ENCODE measurements around the gene ITPRID1.

DNA sequence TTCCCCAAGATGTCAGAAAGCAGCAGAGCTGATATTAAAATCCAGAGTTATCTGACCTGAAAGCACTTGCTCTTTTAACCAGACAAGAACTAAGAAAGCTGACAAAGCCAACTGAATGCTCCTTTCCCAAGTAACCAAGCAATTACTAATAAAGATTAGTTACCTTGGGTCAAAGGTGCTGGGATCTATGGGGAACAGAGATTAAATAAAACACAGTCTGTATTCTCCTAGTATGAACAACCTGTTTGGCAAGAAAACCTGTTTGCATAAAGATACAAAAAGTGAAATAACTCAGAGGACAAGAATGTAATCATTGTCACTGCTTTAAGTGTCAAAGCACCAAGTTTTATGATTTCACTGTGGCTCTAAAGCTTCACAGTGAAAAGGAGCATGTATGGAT is 35.7 kb downstream of the ITPRID1 start:
- TF ChIP-seq CTCF (IDR thresholded peaks at IDR 0.05; ENCODE audit: low read depth, low read length) (no peak), EZH2phosphoT487 (IDR thresholded peaks at IDR 0.05; ENCODE audit: low read depth) (no peak)

Data from OCI-LY3 (cell line).